ENCODE data around the gene AKT2. TPM values are rescaled to one million over a fixed set of nuclear protein-coding genes. Genes with fewer than 3 reads are reported as not detected.

Gene AKT2
- polyA plus RNA-seq, 2 donors = 51.9 to 56.0 TPM

DNA sequence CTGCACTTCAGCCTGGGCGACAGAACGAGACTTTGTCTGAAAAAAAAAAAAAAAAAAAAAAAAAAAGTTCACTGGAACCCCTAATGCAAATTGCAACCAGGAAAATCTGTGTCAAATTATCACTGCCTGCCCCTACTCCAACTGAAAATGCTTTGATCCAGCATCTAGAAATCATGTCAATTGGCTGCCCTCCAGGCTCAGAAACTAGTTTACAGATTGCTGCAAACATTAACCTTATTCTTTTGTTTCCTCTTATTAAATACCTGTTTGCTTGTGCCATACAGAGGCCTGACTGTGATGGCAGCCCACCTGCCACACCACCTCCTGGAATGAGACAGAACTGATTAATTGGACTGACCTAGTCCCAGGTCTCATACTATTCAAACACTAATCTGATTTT, 18.6 kb upstream of the AKT2 start:
- Histone ChIP-seq H3K4me1 (ENCODE audit: control insufficient read depth in 2 of 2, insufficient read depth in 2 of 2, low read length in 1 of 2) (no peaks in the 10 kb centered on the region), H3K27ac (ENCODE audit: low read depth in 2 of 2, low read length in 1 of 2) (no peak overlapping the region), H3K36me3 (ENCODE audit: control insufficient read depth in 2 of 2, insufficient read depth in 2 of 2, low read length in 1 of 2) (no peaks in the 10 kb centered on the region), H3K27me3 (ENCODE audit: control insufficient read depth in 1 of 2, insufficient read depth in 2 of 2, low read length in 2 of 2) (no peaks in the 10 kb centered on the region), H3K9me3 (ENCODE audit: control insufficient read depth in 2 of 2, insufficient read depth in 1 of 2, low read depth in 1 of 2, low read length in 1 of 2) (no peaks in the 10 kb centered on the region), H3K4me3 (ENCODE audit: low read depth in 1 of 2, low read length in 2 of 2) (no peak overlapping the region)
- WGBS, 2 donors = 89% methylated on average over 2 of the region's 2 CpGs

- H3K36me3 ChIP-seq (ENCODE audit: control insufficient read depth in 2 of 2, insufficient read depth in 2 of 2, low read length in 1 of 2) = no peaks in the 10 kb centered on the region
- 58 to 71% methylated on average over 6 of the region's 6 CpGs for WGBS, 2 donors
- H3K4me3 ChIP-seq (ENCODE audit: low read depth in 1 of 2, low read length in 2 of 2) = no peak overlapping the region
- H3K4me1 ChIP-seq (ENCODE audit: control insufficient read depth in 2 of 2, insufficient read depth in 2 of 2, low read length in 1 of 2) = no peaks in the 10 kb centered on the region
- H3K9me3 ChIP-seq (ENCODE audit: control insufficient read depth in 2 of 2, insufficient read depth in 1 of 2, low read depth in 1 of 2, low read length in 1 of 2) = no peaks in the 10 kb centered on the region
- H3K27ac ChIP-seq (ENCODE audit: low read depth in 2 of 2, low read length in 1 of 2) = peak overlapping the region; percentile 17 to 71
- H3K27me3 ChIP-seq (ENCODE audit: control insufficient read depth in 1 of 2, insufficient read depth in 2 of 2, low read length in 2 of 2) = no peaks in the 10 kb centered on the region
Measured at GRCh38 chr19:40302224-40303011, 17.3 kb upstream of the AKT2 start.

DNA sequence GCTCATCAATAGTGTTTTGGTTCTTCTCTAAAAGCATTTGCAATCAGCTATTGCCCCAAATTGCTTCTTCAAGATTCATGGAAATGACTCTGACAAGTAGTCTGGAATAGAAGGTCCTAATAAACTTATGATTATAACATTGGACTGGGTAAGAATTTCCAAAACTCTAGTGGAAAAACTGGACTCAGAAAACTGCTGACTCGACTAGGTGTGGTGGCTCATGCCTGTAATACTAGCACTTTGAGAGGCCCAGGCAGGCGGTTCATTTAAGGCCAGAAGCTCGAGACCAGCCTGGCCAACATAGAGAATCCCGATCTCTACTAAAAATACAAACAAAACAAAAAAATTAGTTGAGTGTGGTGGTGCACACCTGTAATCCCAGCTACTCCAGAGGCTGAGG, 15.5 kb upstream of the AKT2 start:
- H3K27me3 ChIP-seq (ENCODE audit: control insufficient read depth in 1 of 2, insufficient read depth in 2 of 2, low read length in 2 of 2) = no peaks in the 10 kb centered on the region
- WGBS, 2 donors = 81 to 83% methylated on average over 4 of the region's 4 CpGs
- no peak overlapping the region for H3K27ac ChIP-seq (ENCODE audit: low read depth in 2 of 2, low read length in 1 of 2)
- H3K4me3 ChIP-seq (ENCODE audit: low read depth in 1 of 2, low read length in 2 of 2) = no peak overlapping the region
- H3K36me3 ChIP-seq (ENCODE audit: control insufficient read depth in 2 of 2, insufficient read depth in 2 of 2, low read length in 1 of 2) = no peaks in the 10 kb centered on the region
- no peaks in the 10 kb centered on the region for H3K4me1 ChIP-seq (ENCODE audit: control insufficient read depth in 2 of 2, insufficient read depth in 2 of 2, low read length in 1 of 2)
- no peaks in the 10 kb centered on the region for H3K9me3 ChIP-seq (ENCODE audit: control insufficient read depth in 2 of 2, insufficient read depth in 1 of 2, low read depth in 1 of 2, low read length in 1 of 2)

DNA sequence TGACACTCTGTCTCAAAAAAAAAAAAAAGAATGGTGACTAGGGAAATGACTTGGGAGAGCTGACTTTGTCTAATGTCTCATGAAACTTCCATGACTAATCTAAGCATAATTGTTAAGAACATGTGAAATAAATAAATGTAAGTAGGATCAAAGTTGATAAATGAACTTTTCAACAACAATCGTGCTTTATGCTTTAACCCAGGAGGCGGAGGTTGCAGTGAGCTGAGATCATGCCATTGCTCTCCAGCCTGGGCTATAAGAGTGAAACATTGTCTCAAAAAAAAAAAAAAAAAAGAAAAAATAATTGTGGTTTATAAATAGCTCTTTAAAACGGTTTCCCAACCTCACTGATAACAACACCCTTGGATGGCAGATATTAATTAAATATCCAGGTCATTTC, 12.9 kb upstream of the AKT2 start:
- Histone ChIP-seq H3K4me3 (ENCODE audit: low read depth in 1 of 2, low read length in 2 of 2) (no peak overlapping the region), H3K27ac (ENCODE audit: low read depth in 2 of 2, low read length in 1 of 2) (no peak overlapping the region), H3K4me1 (ENCODE audit: control insufficient read depth in 2 of 2, insufficient read depth in 2 of 2, low read length in 1 of 2) (no peaks in the 10 kb centered on the region), H3K27me3 (ENCODE audit: control insufficient read depth in 1 of 2, insufficient read depth in 2 of 2, low read length in 2 of 2) (no peaks in the 10 kb centered on the region), H3K9me3 (ENCODE audit: control insufficient read depth in 2 of 2, insufficient read depth in 1 of 2, low read depth in 1 of 2, low read length in 1 of 2) (no peaks in the 10 kb centered on the region), H3K36me3 (ENCODE audit: control insufficient read depth in 2 of 2, insufficient read depth in 2 of 2, low read length in 1 of 2) (no peaks in the 10 kb centered on the region)
- WGBS, 2 donors = 55 to 56% methylated on average over 3 of the region's 3 CpGs

GRCh38 chr19:40294560-40294959, 9.4 kb upstream of the AKT2 start:
- Histone ChIP-seq H3K36me3 (ENCODE audit: control insufficient read depth in 2 of 2, insufficient read depth in 2 of 2, low read length in 1 of 2) (no peaks in the 10 kb centered on the region), H3K27ac (ENCODE audit: low read depth in 2 of 2, low read length in 1 of 2) (no peak overlapping the region), H3K27me3 (ENCODE audit: control insufficient read depth in 1 of 2, insufficient read depth in 2 of 2, low read length in 2 of 2) (no peaks in the 10 kb centered on the region), H3K9me3 (ENCODE audit: control insufficient read depth in 2 of 2, insufficient read depth in 1 of 2, low read depth in 1 of 2, low read length in 1 of 2) (no peaks in the 10 kb centered on the region), H3K4me3 (ENCODE audit: low read depth in 1 of 2, low read length in 2 of 2) (no peak overlapping the region), H3K4me1 (ENCODE audit: control insufficient read depth in 2 of 2, insufficient read depth in 2 of 2, low read length in 1 of 2) (no peaks in the 10 kb centered on the region)
- 84 to 88% methylated on average over 6 of the region's 6 CpGs for WGBS, 2 donors

GRCh38 chr19:40286971-40287421, 1.9 kb upstream of the AKT2 start:
- WGBS, 2 donors = 77 to 79% methylated on average over 8 of the region's 8 CpGs
- H3K27me3 ChIP-seq (ENCODE audit: control insufficient read depth in 1 of 2, insufficient read depth in 2 of 2, low read length in 2 of 2) = no peaks in the 10 kb centered on the region
- peaks cover 6 to 11% of the 10 kb centered on the region in 2 donors for H3K4me1 ChIP-seq (ENCODE audit: control insufficient read depth in 2 of 2, insufficient read depth in 2 of 2, low read length in 1 of 2)
- no peak overlapping the region for H3K27ac ChIP-seq (ENCODE audit: low read depth in 2 of 2, low read length in 1 of 2)
- H3K9me3 ChIP-seq (ENCODE audit: control insufficient read depth in 2 of 2, insufficient read depth in 1 of 2, low read depth in 1 of 2, low read length in 1 of 2) = no peaks in the 10 kb centered on the region
- H3K36me3 ChIP-seq (ENCODE audit: control insufficient read depth in 2 of 2, insufficient read depth in 2 of 2, low read length in 1 of 2) = peaks cover 0 to 3% of the 10 kb centered on the region in 2 donors
- H3K4me3 ChIP-seq (ENCODE audit: low read depth in 1 of 2, low read length in 2 of 2) = no peak overlapping the region

DNA sequence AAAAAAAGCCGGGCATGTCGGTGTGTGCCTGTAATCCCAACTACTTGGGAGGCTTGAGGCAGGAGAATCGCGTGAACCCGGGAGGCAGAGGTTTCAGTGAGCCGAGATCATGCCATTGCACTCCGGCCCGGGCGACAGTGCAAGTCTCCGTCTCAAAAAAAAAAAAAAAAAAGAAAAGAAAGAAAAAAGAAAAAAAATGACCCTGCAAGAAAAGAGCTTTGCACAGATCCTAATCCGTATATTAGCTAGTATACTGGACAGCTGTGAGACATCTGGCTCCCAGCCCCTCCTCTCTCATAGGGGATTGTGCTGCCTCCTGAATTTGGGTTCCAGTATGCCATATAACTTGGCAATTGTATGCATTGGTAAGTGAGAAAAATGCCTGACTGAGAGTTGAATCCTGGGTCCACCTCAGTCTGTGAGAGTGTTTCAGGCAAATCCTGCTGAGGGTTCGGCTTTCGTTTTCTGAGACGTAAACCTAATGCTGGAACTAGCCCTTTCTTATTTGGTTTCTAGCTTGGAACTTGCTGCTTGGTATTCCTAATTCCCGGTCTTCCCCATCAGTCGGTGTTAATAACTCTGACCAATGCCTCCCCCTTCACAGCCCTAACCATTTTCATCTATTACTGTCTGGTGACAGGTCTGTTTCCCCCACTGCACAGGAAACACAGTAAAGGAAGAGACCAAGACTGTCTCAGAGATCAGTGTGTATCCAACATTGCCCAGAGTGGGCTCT, 1.3 kb upstream of the AKT2 start:
- Histone ChIP-seq H3K9me3 (ENCODE audit: control insufficient read depth in 2 of 2, insufficient read depth in 1 of 2, low read depth in 1 of 2, low read length in 1 of 2) (no peaks in the 10 kb centered on the region), H3K4me1 (ENCODE audit: control insufficient read depth in 2 of 2, insufficient read depth in 2 of 2, low read length in 1 of 2) (peaks cover 7 to 11% of the 10 kb centered on the region in 2 donors), H3K27me3 (ENCODE audit: control insufficient read depth in 1 of 2, insufficient read depth in 2 of 2, low read length in 2 of 2) (no peaks in the 10 kb centered on the region), H3K27ac (ENCODE audit: low read depth in 2 of 2, low read length in 1 of 2) (peak overlapping the region; percentile 10 to 13), H3K4me3 (ENCODE audit: low read depth in 1 of 2, low read length in 2 of 2) (no peak overlapping the region), H3K36me3 (ENCODE audit: control insufficient read depth in 2 of 2, insufficient read depth in 2 of 2, low read length in 1 of 2) (peaks cover 0 to 3% of the 10 kb centered on the region in 2 donors)
- WGBS, 2 donors = 62 to 76% methylated on average over 16 of the region's 16 CpGs

GRCh38 chr19:40285353-40286234, 449 bp upstream of the AKT2 start:
- Histone ChIP-seq H3K4me1 (ENCODE audit: control insufficient read depth in 2 of 2, insufficient read depth in 2 of 2, low read length in 1 of 2) (peaks cover 9 to 17% of the 10 kb centered on the region in 2 donors), H3K27ac (ENCODE audit: low read depth in 2 of 2, low read length in 1 of 2) (peak overlapping the region; percentile 93 to 95), H3K36me3 (ENCODE audit: control insufficient read depth in 2 of 2, insufficient read depth in 2 of 2, low read length in 1 of 2) (peaks cover 0 to 3% of the 10 kb centered on the region in 2 donors), H3K27me3 (ENCODE audit: control insufficient read depth in 1 of 2, insufficient read depth in 2 of 2, low read length in 2 of 2) (no peaks in the 10 kb centered on the region), H3K9me3 (ENCODE audit: control insufficient read depth in 2 of 2, insufficient read depth in 1 of 2, low read depth in 1 of 2, low read length in 1 of 2) (no peaks in the 10 kb centered on the region), H3K4me3 (ENCODE audit: low read depth in 1 of 2, low read length in 2 of 2) (peak overlapping the region; percentile 86 to 88)
- WGBS, 2 donors = 11 to 12% methylated on average over 41 to 42 of the region's 42 CpGs

GRCh38 chr19:40284251-40284500, 969 bp downstream of the AKT2 start:
- Histone ChIP-seq H3K4me3 (ENCODE audit: low read depth in 1 of 2, low read length in 2 of 2) (peak overlapping the region; percentile 86 to 88), H3K9me3 (ENCODE audit: control insufficient read depth in 2 of 2, insufficient read depth in 1 of 2, low read depth in 1 of 2, low read length in 1 of 2) (no peaks in the 10 kb centered on the region), H3K4me1 (ENCODE audit: control insufficient read depth in 2 of 2, insufficient read depth in 2 of 2, low read length in 1 of 2) (peaks cover 17 to 29% of the 10 kb centered on the region in 2 donors), H3K27me3 (ENCODE audit: control insufficient read depth in 1 of 2, insufficient read depth in 2 of 2, low read length in 2 of 2) (no peaks in the 10 kb centered on the region), H3K27ac (ENCODE audit: low read depth in 2 of 2, low read length in 1 of 2) (peak overlapping the region; percentile 93 to 95), H3K36me3 (ENCODE audit: control insufficient read depth in 2 of 2, insufficient read depth in 2 of 2, low read length in 1 of 2) (peaks cover 0 to 3% of the 10 kb centered on the region in 2 donors)
- WGBS, 2 donors = 4 to 8% methylated on average over 4 of the region's 4 CpGs
